ENCODE results near the gene TMEM9B. TPM values are rescaled to one million over a fixed set of nuclear protein-coding genes. Genes with fewer than 3 reads are reported as not detected.
"Not testable (repeated sequence)": the region's sequence is repeated elsewhere in the genome, so short reads cannot be mapped to it uniquely, and the experiment has no call there.

TMEM9B gene
- polyA plus RNA-seq, 1 of the 3 experiments (the other 2 are of a cell fraction): 21.8 TPM

GRCh38 chr11:8980485-8980884, 16.2 kb upstream of the TMEM9B start:
- no peaks in the 10 kb centered on the region for H3K79me2 ChIP-seq (ENCODE audit: insufficient read depth)
- H3K9me2 ChIP-seq: no peaks in the 10 kb centered on the region
- no peak overlapping the region for H3K4me3 ChIP-seq (ENCODE audit: low read depth in 2 of 2, low read length in 1 of 2)
- no peaks in the 10 kb centered on the region for H3K9me3 ChIP-seq
- H3K9ac ChIP-seq: no peak overlapping the region
- CTCF ChIA-PET: interaction anchor here (1.5 kb wide), 1 partner anchor 35 kb away, joined by 5 read pairs; no protein-coding TSS in a partner anchor
- H3K4me2 ChIP-seq: no peak overlapping the region
- no peaks in the 10 kb centered on the region for H4K20me1 ChIP-seq (ENCODE audit: insufficient read depth)
- no peaks in the 10 kb centered on the region for H3K36me3 ChIP-seq (replicated peaks in 1 of 2; ENCODE audit: control insufficient read depth in 1 of 2, insufficient read depth in 2 of 2, low read length in 1 of 2)
- 78% methylated on average over 3 of the region's 3 CpGs for WGBS (ENCODE audit: low lambda C conversion rate)
- TF ChIP-seq YY1 (IDR thresholded peaks at IDR 0.05; ENCODE audit: low read depth): no peak
- no peak for TF ChIP-seq PBX3 (IDR thresholded peaks at IDR 0.05)
- no peak for TF ChIP-seq RXRA (IDR thresholded peaks at IDR 0.05; ENCODE audit: borderline replicate concordance, low read depth)
- no peak for TF ChIP-seq USF2 (IDR thresholded peaks at IDR 0.05; ENCODE audit: borderline replicate concordance, low read depth, low read length)
- no peak for TF ChIP-seq REST (IDR thresholded peaks at IDR 0.05; ENCODE audit: low read depth, low read length)
- TF ChIP-seq TAF1 (IDR thresholded peaks at IDR 0.05; ENCODE audit: borderline replicate concordance, low read depth, low read length): no peak
- no peak for TF ChIP-seq MAX (IDR thresholded peaks at IDR 0.05; ENCODE audit: low read depth)
- TF ChIP-seq SIN3A (IDR thresholded peaks at IDR 0.05; ENCODE audit: borderline replicate concordance, low read depth, low read length): no peak
- no peak for TF ChIP-seq TEAD4 (IDR thresholded peaks at IDR 0.05; ENCODE audit: borderline replicate concordance, insufficient read depth)
- no peak for TF ChIP-seq CTCF (IDR thresholded peaks at IDR 0.05)
- no peaks in the 10 kb centered on the region for H3K27me3 ChIP-seq (ENCODE audit: insufficient read depth)
- POLR2A ChIA-PET: interaction anchor here (2.3 kb wide), 1 partner anchor 16 kb away, joined by 6 read pairs; the partner anchor contains the start of gene TMEM9B
- H3F3A ChIP-seq (replicated peaks; ENCODE audit: insufficient read depth): no peaks in the 10 kb centered on the region
- no peaks in the 10 kb centered on the region for H3K4me1 ChIP-seq (ENCODE audit: control insufficient read depth in 1 of 2, insufficient read depth in 2 of 2, low read depth in 1 of 2, low read length in 1 of 2)
- no peak overlapping the region for H3K27ac ChIP-seq (ENCODE audit: low read depth in 2 of 2, low read length in 1 of 2)
- DNase-seq: no peak
- H2AFZ ChIP-seq (ENCODE audit: low read depth): no peak overlapping the region

- H3K9me2 ChIP-seq; H3F3A ChIP-seq (replicated peaks; ENCODE audit: insufficient read depth); H3K9me3 ChIP-seq; H3K4me1 ChIP-seq (ENCODE audit: control insufficient read depth in 1 of 2, insufficient read depth in 2 of 2, low read depth in 1 of 2, low read length in 1 of 2); H3K27me3 ChIP-seq (ENCODE audit: insufficient read depth); H3K4me3 ChIP-seq (ENCODE audit: low read depth in 2 of 2, low read length in 1 of 2); H3K36me3 ChIP-seq (replicated peaks in 1 of 2; ENCODE audit: control insufficient read depth in 1 of 2, insufficient read depth in 2 of 2, low read length in 1 of 2); CTCF ChIA-PET; H4K20me1 ChIP-seq (ENCODE audit: insufficient read depth); H3K27ac ChIP-seq (ENCODE audit: low read depth in 2 of 2, low read length in 1 of 2); H3K79me2 ChIP-seq (ENCODE audit: insufficient read depth); POLR2A ChIA-PET; DNase-seq; H2AFZ ChIP-seq (ENCODE audit: low read depth); H3K4me2 ChIP-seq; H3K9ac ChIP-seq: not testable (repeated sequence)
- 94% methylated on average over 5 of the region's 7 CpGs for WGBS (ENCODE audit: low lambda C conversion rate)
Measured at GRCh38 chr11:8979365-8979764, 15.1 kb upstream of the TMEM9B start.
